GM08714 (cell line): Measurements from ENCODE around the gene SGK1.

ENCODE experiments used
- H3K4me3 ChIP-seq: fragments of 200-500 bp; sonication (Bioruptor generic); 2 replicates; pipeline ENCODE4 v1.5.1; 2014; ENCODE audit warnings: mild to moderate bottlenecking, low read length, inconsistent platforms
- ZNF274 ChIP-seq: IDR thresholded peaks from 2 replicates; pipeline ENCODE4 v1.6.1; 2012; ENCODE audit warnings: mild to moderate bottlenecking, low read depth, low read length

Gene SGK1

GRCh38 chr6:134128146-134128545 lies 189.8 kb downstream of the SGK1 start:
- H3K4me3 ChIP-seq: no peak overlapping the region
- no peak for TF ChIP-seq ZNF274

- TF ChIP-seq ZNF274: no peak
- no peak overlapping the region for H3K4me3 ChIP-seq
These were observed 194.2 kb downstream of the SGK1 start for GRCh38 chr6:134123666-134124208.

- no peak for TF ChIP-seq ZNF274
- H3K4me3 ChIP-seq: no peak overlapping the region
These were observed 195.1 kb downstream of the SGK1 start for GRCh38 chr6:134122775-134123174.

- TF ChIP-seq ZNF274: no peak
- H3K4me3 ChIP-seq: no peak overlapping the region
These were observed 198.4 kb downstream of the SGK1 start for GRCh38 chr6:134119486-134119885.
